ENCODE measurements around the gene MTSS2.
A peak's percentile ranks its signal among the peaks of the same experiment; 100 is the strongest.
"Not testable (repeated sequence)": the region's sequence is repeated elsewhere in the genome, so short reads cannot be mapped to it uniquely, and the experiment has no call there.

Gene MTSS2

GRCh38 chr16:70646260-70647241 is 39.3 kb downstream of the MTSS2 start, which contains the start of gene IL34:
Gene IL34 (plus strand): TSS chr16:70646559. CDS start chr16:70646948, 389 bp downstream.
- DNase-seq (ENCODE audit: low read depth), result no peak
- H3K4me3 ChIP-seq (ENCODE audit: low read depth, low read length), result no peak within 1 kb of the TSS
- TF ChIP-seq CTCF (IDR thresholded peaks at IDR 0.05; ENCODE audit: low read depth, low read length) (no peak), MYC (IDR thresholded peaks at IDR 0.05; ENCODE audit: low read depth, low read length) (no peak), MAX (IDR thresholded peaks at IDR 0.05; ENCODE audit: low read depth, low read length) (no peak), POLR2A (IDR thresholded peaks at IDR 0.05; ENCODE audit: extremely low read depth, insufficient read length) (no peak)

- DNase-seq (ENCODE audit: low read depth), result no peak
These were observed 40.9 kb downstream of the MTSS2 start for GRCh38 chr16:70644763-70645597.

GRCh38 chr16:70643264-70643663 is 42.6 kb downstream of the MTSS2 start:
- H3K4me3 ChIP-seq (ENCODE audit: low read depth, low read length); DNase-seq (ENCODE audit: low read depth): not testable (repeated sequence)

More at GRCh38 chr16:70644763-70645597, 40.9 kb downstream of the MTSS2 start:
- TF ChIP-seq CTCF (IDR thresholded peaks at IDR 0.05; ENCODE audit: low read depth, low read length), result peak; percentile 13
- no peak for TF ChIP-seq MAX (IDR thresholded peaks at IDR 0.05; ENCODE audit: low read depth, low read length)
- TF ChIP-seq MYC (IDR thresholded peaks at IDR 0.05; ENCODE audit: low read depth, low read length), result no peak
- TF ChIP-seq POLR2A (IDR thresholded peaks at IDR 0.05; ENCODE audit: extremely low read depth, insufficient read length), result no peak
- no peak overlapping the region for H3K4me3 ChIP-seq (ENCODE audit: low read depth, low read length)

- no peak overlapping the region for H3K4me3 ChIP-seq (ENCODE audit: low read depth, low read length)
- TF ChIP-seq MAX (IDR thresholded peaks at IDR 0.05; ENCODE audit: low read depth, low read length) (no peak), CTCF (IDR thresholded peaks at IDR 0.05; ENCODE audit: low read depth, low read length) (no peak), POLR2A (IDR thresholded peaks at IDR 0.05; ENCODE audit: extremely low read depth, insufficient read length) (no peak), MYC (IDR thresholded peaks at IDR 0.05; ENCODE audit: low read depth, low read length) (no peak)
- no peak for DNase-seq (ENCODE audit: low read depth)
These were observed 43.2 kb downstream of the MTSS2 start for GRCh38 chr16:70642633-70643032.

- H3K4me3 ChIP-seq (ENCODE audit: low read depth, low read length), result no peak overlapping the region
- TF ChIP-seq CTCF (IDR thresholded peaks at IDR 0.05; ENCODE audit: low read depth, low read length) (no peak), MYC (IDR thresholded peaks at IDR 0.05; ENCODE audit: low read depth, low read length) (no peak), MAX (IDR thresholded peaks at IDR 0.05; ENCODE audit: low read depth, low read length) (no peak), POLR2A (IDR thresholded peaks at IDR 0.05; ENCODE audit: extremely low read depth, insufficient read length) (no peak)
- DNase-seq (ENCODE audit: low read depth), result no peak
These were observed 46.8 kb downstream of the MTSS2 start for GRCh38 chr16:70638814-70639792.
